K562 (cell line): ENCODE measurements around the gene FBXL2. TPM values are rescaled to one million over a fixed set of nuclear protein-coding genes. Genes with fewer than 3 reads are reported as not detected.

ENCODE experiments used
- ARHGAP35 ChIP-seq: fragments of 450-650 bp; IDR thresholded peaks from 2 replicates; pipeline ENCODE4 v1.6.1; 2018; ENCODE audit not compliant: partially characterized antibody
- BHLHE40 ChIP-seq: IDR thresholded peaks from 2 replicates; pipeline ENCODE4 v1.6.1; 2011; ENCODE audit warnings: low read length, improper control_type of control experiment
- BRCA1 ChIP-seq, 2 experiments: fragments of 450-650 bp in 1 of 2; sonication (generic) in 1 of 2; formaldehyde crosslinking in 1 of 2; IDR thresholded peaks; 2 replicates each; pipeline versions ENCODE4 v1.5.0 to v1.6.1; 2017 to 2020; ENCODE audit warnings: mild to moderate bottlenecking in 1 of 2, missing genetic modification reagents in 1 of 2
- DPF2 ChIP-seq: fragments of 450-650 bp; IDR thresholded peaks from 2 replicates; pipeline ENCODE4 v1.6.1; 2016
- ELK3 ChIP-seq: fragments of 450-650 bp; formaldehyde crosslinking; IDR thresholded peaks from 2 replicates; pipeline ENCODE4 v1.4.0; 2020; ENCODE audit warnings: mild to moderate bottlenecking
- LEF1 ChIP-seq: fragments of 450-650 bp; IDR thresholded peaks from 2 replicates; pipeline ENCODE4 v1.6.1; 2016; ENCODE audit warnings: mild to moderate bottlenecking
- NCOR1 ChIP-seq: fragments of 450-650 bp; IDR thresholded peaks from 2 replicates; pipeline ENCODE4 v1.6.1; 2016; ENCODE audit warnings: mild to moderate bottlenecking, moderate library complexity
- NR4A1 ChIP-seq, 2 experiments: fragments of 250-450 bp in 1 of 2; fragments of 450-650 bp in 1 of 2; sonication (Bioruptor Pico) in 1 of 2; IDR thresholded peaks; 2 replicates each; pipeline versions ENCODE4 v1.4.0 to v1.6.1; 2016 to 2020; ENCODE audit warnings: mild to moderate bottlenecking in 2 of 2, missing compliant biosample characterization in 1 of 2, missing genetic modification characterization in 1 of 2, moderate library complexity in 1 of 2
- NUFIP1 ChIP-seq: fragments of 450-650 bp; IDR thresholded peaks from 2 replicates; pipeline ENCODE4 v1.6.1; 2018; ENCODE audit not compliant: partially characterized antibody
- RBM14 ChIP-seq: fragments of 200-400 bp; formaldehyde crosslinking; IDR thresholded peaks from 2 replicates; pipeline ENCODE4 v1.6.1; 2018; ENCODE audit warnings: low read depth, mild to moderate bottlenecking, low read length, moderate library complexity, borderline replicate concordance; ENCODE audit not compliant: insufficient read depth
- RFX5 ChIP-seq: IDR thresholded peaks from 2 replicates; pipeline ENCODE4 v1.6.1; 2011; ENCODE audit warnings: low read depth, mild to moderate bottlenecking, improper control_type of control experiment, low read length
- SIRT6 ChIP-seq: IDR thresholded peaks from one replicate; pipeline ENCODE4 v1.6.1; 2012; ENCODE audit warnings: low read depth, mild to moderate bottlenecking, control low read depth, inconsistent platforms, low read length, moderate library complexity
- SMC3 ChIP-seq: conservative IDR thresholded peaks from 2 replicates; pipeline ENCODE4 v1.6.1; 2011; ENCODE audit warnings: low read depth, low read length, improper control_type of control experiment; ENCODE audit not compliant: insufficient read depth
- USF2 ChIP-seq: sonication (generic); formaldehyde crosslinking; IDR thresholded peaks from 2 replicates; pipeline ENCODE4 v1.5.0; 2020; ENCODE audit warnings: missing genetic modification reagents
- ZNF134 ChIP-seq: fragments of 250-450 bp; sonication (Bioruptor Pico); conservative IDR thresholded peaks from 2 replicates; pipeline ENCODE4 v1.4.0; 2020
- ZNF217 ChIP-seq: sonication (generic); formaldehyde crosslinking; IDR thresholded peaks from 2 replicates; pipeline ENCODE4 v1.8.0; 2022; ENCODE audit warnings: mild to moderate bottlenecking, missing genetic modification reagents
- ZNF316 ChIP-seq: fragments of 450-650 bp; IDR thresholded peaks from 2 replicates; pipeline ENCODE4 v1.6.1; 2016
- polyA plus RNA-seq, 8 experiments: library from polyadenylated mRNA; depleted of rRNA in 4 of 8; stranded (reverse) in 5 of 8; unstranded in 3 of 8; fragments of >200 nt; fragmentation: Nextera tagmentation in 2 of 8; fragmentation: Illumina TruSeq in 1 of 8; extraction: Ambion mirVana in 2 of 8; extraction: Trizol in 1 of 8; gene quantifications; 2 replicates each; pipeline versions ENCODE4 v1.2.1 to v1.2.3, GENCODE V29; 2011 to 2014; ENCODE audit warnings: inconsistent platforms in 1 of 8, missing spikeins in 1 of 8
- total RNA-seq, 7 experiments: library from RNA; depleted of rRNA in 6 of 7; stranded (reverse); fragments of >200 nt in 6 of 7; fragmentation: Illumina TruSeq in 2 of 7; extraction: Trizol in 2 of 7; gene quantifications; 2 replicates each; pipeline versions ENCODE4 v1.2.1 to v1.2.3, GENCODE V29; 2011 to 2021; ENCODE audit warnings: low replicate concordance in 1 of 7
- TF ChIP-seq, protein P1 (sequence below), 2 experiments: IDR thresholded peaks in 1 of 2; conservative IDR thresholded peaks in 1 of 2; 2 replicates each; pipeline ENCODE4 v1.6.1; 2016; ENCODE audit warnings: low read depth in 2 of 2, mild to moderate bottlenecking in 1 of 2, missing compliant biosample characterization in 1 of 2, missing genetic modification characterization in 1 of 2, moderate library complexity in 1 of 2
- TF ChIP-seq, protein P2 (sequence below): IDR thresholded peaks from 2 replicates; pipeline ENCODE4 v1.6.1; 2011; ENCODE audit not compliant: insufficient read length; ENCODE audit errors: extremely low read depth

FBXL2 gene
- total and polyA plus RNA-seq, 9 of the 15 experiments (the other 6 are each of a cell fraction or from before 2014, with no cell fraction given): 1.3 to 6.9 (median 1.9) TPM

DNA sequence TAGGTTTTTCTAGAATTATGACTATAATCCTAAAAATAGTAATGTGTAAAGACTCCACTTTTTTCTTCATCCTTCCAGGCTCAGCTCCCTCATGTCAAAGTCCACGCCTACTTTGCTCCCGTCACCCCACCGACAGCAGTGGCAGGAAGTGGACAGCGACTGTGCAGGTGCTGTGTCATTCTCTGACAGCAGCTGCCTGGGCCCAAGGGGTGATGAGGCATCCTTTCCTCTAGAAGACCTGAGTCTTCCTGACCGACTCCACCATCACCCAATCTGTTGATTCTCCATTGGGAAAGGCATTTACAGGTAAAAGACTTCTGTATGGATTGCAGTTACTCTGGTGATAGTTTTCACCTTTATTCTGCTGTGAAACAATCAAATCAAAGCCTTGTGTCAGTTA, 108.2 kb downstream of the FBXL2 start (continued):
- TF ChIP-seq RBM14 (no peak), ZNF217 (CRISPR knock-in tag) (no peak), BHLHE40 (peak; percentile 42; the same call in 1 of the 2 replicates), ZNF316 (peak; percentile 92), BRCA1 (IDR thresholded peaks at IDR 0.05) (no peak), BRCA1 (CRISPR knock-in tag; IDR thresholded peaks at IDR 0.05) (no peak), ZNF134 (CRISPR knock-in tag) (no peak), RFX5 (no peak), LEF1 (no peak), NUFIP1 (no peak), SIRT6 (no peak), ELK3 (CRISPR knock-in tag) (no peak), SMC3 (no peak), USF2 (CRISPR knock-in tag) (no peak), NCOR1 (no peak), NR4A1 (CRISPR knock-in tag; IDR thresholded peaks at IDR 0.05) (no peak), NR4A1 (tag; IDR thresholded peaks at IDR 0.05) (no peak), DPF2 (peak; percentile 76), ARHGAP35 (no peak)
- TF ChIP-seq, protein P1, sequence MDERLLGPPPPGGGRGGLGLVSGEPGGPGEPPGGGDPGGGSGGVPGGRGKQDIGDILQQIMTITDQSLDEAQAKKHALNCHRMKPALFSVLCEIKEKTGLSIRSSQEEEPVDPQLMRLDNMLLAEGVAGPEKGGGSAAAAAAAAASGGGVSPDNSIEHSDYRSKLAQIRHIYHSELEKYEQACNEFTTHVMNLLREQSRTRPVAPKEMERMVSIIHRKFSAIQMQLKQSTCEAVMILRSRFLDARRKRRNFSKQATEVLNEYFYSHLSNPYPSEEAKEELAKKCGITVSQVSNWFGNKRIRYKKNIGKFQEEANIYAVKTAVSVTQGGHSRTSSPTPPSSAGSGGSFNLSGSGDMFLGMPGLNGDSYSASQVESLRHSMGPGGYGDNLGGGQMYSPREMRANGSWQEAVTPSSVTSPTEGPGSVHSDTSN (CRISPR knock-in tag; IDR thresholded peaks at IDR 0.05; ENCODE audit: low read depth): no peak
- TF ChIP-seq, protein P1 (tag; conservative IDR thresholded peaks at IDR 0.05; ENCODE audit: low read depth): peak; percentile 55
- TF ChIP-seq, protein P2, sequence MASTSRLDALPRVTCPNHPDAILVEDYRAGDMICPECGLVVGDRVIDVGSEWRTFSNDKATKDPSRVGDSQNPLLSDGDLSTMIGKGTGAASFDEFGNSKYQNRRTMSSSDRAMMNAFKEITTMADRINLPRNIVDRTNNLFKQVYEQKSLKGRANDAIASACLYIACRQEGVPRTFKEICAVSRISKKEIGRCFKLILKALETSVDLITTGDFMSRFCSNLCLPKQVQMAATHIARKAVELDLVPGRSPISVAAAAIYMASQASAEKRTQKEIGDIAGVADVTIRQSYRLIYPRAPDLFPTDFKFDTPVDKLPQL: no peak
